Neural progenitor cell (in vitro differentiated cells): Measurements from ENCODE around the gene RUNX3.

Experiments
- CTCF ChIP-seq: fragments of 200-600 bp; sonication (generic); IDR thresholded peaks from 2 replicates; pipeline ENCODE4 v1.5.1; 2017; ENCODE audit warnings: antibody characterized with exemption, mild to moderate bottlenecking
- EZH2 ChIP-seq: fragments of 200-600 bp; sonication (generic); IDR thresholded peaks from 2 replicates; pipeline ENCODE4 v1.6.1; 2017; ENCODE audit warnings: antibody characterized with exemption, mild to moderate bottlenecking, moderate library complexity
- EZH2phosphoT487 ChIP-seq: fragments of 200-600 bp; sonication (generic); IDR thresholded peaks from 2 replicates; pipeline ENCODE4 v1.6.1; 2017; ENCODE audit warnings: antibody characterized with exemption

GRCh38 chr1:24964811-24965570 is 34.9 kb upstream of the RUNX3 start:
- TF ChIP-seq CTCF (no peak), EZH2 (no peak), EZH2phosphoT487 (no peak)
